HG03135 (cell line): ENCODE results near the gene RASGRP1.

Experiments
- ATAC-seq: cut with Tn5 transposase; IDR thresholded peaks from one replicate; pipeline ENCODE4 v1.9.1; 2021; ENCODE audit warnings: mild to moderate bottlenecking, moderate library complexity; ENCODE audit not compliant: unreplicated experiment

RASGRP1 gene

GRCh38 chr15:38538328-38539007, 26.1 kb downstream of the RASGRP1 start:
- ATAC-seq: no peak

GRCh38 chr15:38536201-38536676, 28.4 kb downstream of the RASGRP1 start:
- ATAC-seq: no peak

- no peak for ATAC-seq
Measured at GRCh38 chr15:38535491-38536200, 29.0 kb downstream of the RASGRP1 start.

GRCh38 chr15:38534691-38535090, 29.9 kb downstream of the RASGRP1 start:
- no peak for ATAC-seq

GRCh38 chr15:38533926-38534325, 30.7 kb downstream of the RASGRP1 start:
- no peak for ATAC-seq

- ATAC-seq: no peak
Measured at GRCh38 chr15:38533416-38533915, 31.1 kb downstream of the RASGRP1 start.

- ATAC-seq: no peak
Measured at GRCh38 chr15:38532728-38533127, 31.9 kb downstream of the RASGRP1 start.

- no peak for ATAC-seq
Measured at GRCh38 chr15:38531509-38531908, 33.1 kb downstream of the RASGRP1 start.

GRCh38 chr15:38530113-38530512, 34.5 kb downstream of the RASGRP1 start:
- ATAC-seq: no peak

GRCh38 chr15:38528294-38528693, 36.3 kb downstream of the RASGRP1 start:
- no peak for ATAC-seq

GRCh38 chr15:38526158-38526557, 38.5 kb downstream of the RASGRP1 start:
- ATAC-seq: no peak

- no peak for ATAC-seq
Measured at GRCh38 chr15:38525489-38525888, 39.1 kb downstream of the RASGRP1 start.

- ATAC-seq: no peak
Measured at GRCh38 chr15:38524156-38524555, 40.5 kb downstream of the RASGRP1 start.

- ATAC-seq: no peak
Measured at GRCh38 chr15:38522922-38523321, 41.7 kb downstream of the RASGRP1 start.

GRCh38 chr15:38521316-38521715, 43.3 kb downstream of the RASGRP1 start:
- no peak for ATAC-seq

GRCh38 chr15:38520035-38520434, 44.6 kb downstream of the RASGRP1 start:
- ATAC-seq: no peak

GRCh38 chr15:38518084-38518483, 46.5 kb downstream of the RASGRP1 start:
- ATAC-seq: no peak

GRCh38 chr15:38517312-38517975, 47.2 kb downstream of the RASGRP1 start:
- no peak for ATAC-seq

GRCh38 chr15:38516626-38517025, 48.0 kb downstream of the RASGRP1 start:
- ATAC-seq: no peak

- peak; percentile 76 for ATAC-seq
Measured at GRCh38 chr15:38514601-38515000, 50.0 kb downstream of the RASGRP1 start.

- no peak for ATAC-seq
Measured at GRCh38 chr15:38512901-38513300, 51.7 kb downstream of the RASGRP1 start.

GRCh38 chr15:38509152-38509551, 55.5 kb downstream of the RASGRP1 start:
- ATAC-seq: no peak
